A549 (cell line): ENCODE measurements around the gene TSPAN3.

Experiments
- CHD2 ChIP-seq: fragments of 150-350 bp; IDR thresholded peaks from 2 replicates; pipeline ENCODE4 v1.6.1; 2014; ENCODE audit warnings: low read length; ENCODE audit not compliant: partially characterized antibody
- CHD4 ChIP-seq: fragments of 200-600 bp; sonication (generic); IDR thresholded peaks from 2 replicates; pipeline ENCODE4 v1.6.1; 2016; ENCODE audit warnings: antibody characterized with exemption, mild to moderate bottlenecking, borderline replicate concordance
- CTCF ChIP-seq: fragments of >200 bp; sonication (Bioruptor Twin); formaldehyde crosslinking; IDR thresholded peaks from 3 replicates; pipeline ENCODE4 v1.5.1; 2016
- MAX ChIP-seq: IDR thresholded peaks from 2 replicates; pipeline ENCODE4 v1.6.1; 2012
- MAZ ChIP-seq: fragments of 150-350 bp; IDR thresholded peaks from 2 replicates; pipeline ENCODE4 v1.6.1; 2014; ENCODE audit warnings: antibody characterized with exemption, low read depth, low read length, borderline replicate concordance
- POLR2A ChIP-seq: IDR thresholded peaks from 2 replicates; pipeline ENCODE4 v1.6.1; 2012; ENCODE audit warnings: mild to moderate bottlenecking, low read length
- POLR2AphosphoS2 ChIP-seq: conservative IDR thresholded peaks from 2 replicates; pipeline ENCODE4 v1.6.1; 2012; ENCODE audit warnings: low read length, improper control_type of control experiment, inconsistent platforms
- RCOR1 ChIP-seq: fragments of 150-350 bp; IDR thresholded peaks from 2 replicates; pipeline ENCODE4 v1.6.1; 2014; ENCODE audit warnings: antibody characterized with exemption, low read length, low read depth
- REST ChIP-seq: fragments of 200-600 bp; sonication (generic); IDR thresholded peaks from 2 replicates; pipeline ENCODE4 v1.6.1; 2016; ENCODE audit warnings: antibody characterized with exemption, mild to moderate bottlenecking, moderate library complexity
- RNF2 ChIP-seq: fragments of 200-600 bp; sonication (generic); IDR thresholded peaks from 2 replicates; pipeline ENCODE4 v1.6.1; 2016; ENCODE audit warnings: low read depth, mild to moderate bottlenecking, antibody characterized with exemption, moderate library complexity, borderline replicate concordance
- SMC3 ChIP-seq: fragments of >200 bp; sonication (Bioruptor Twin); formaldehyde crosslinking; IDR thresholded peaks from 3 replicates; pipeline ENCODE4 v1.6.1; 2018; ENCODE audit warnings: inconsistent platforms
- ZNF302 ChIP-seq: fragments of 250-450 bp; sonication (Bioruptor Pico); IDR thresholded peaks from 2 replicates; pipeline ENCODE4 v1.9.0; 2021; ENCODE audit warnings: inconsistent platforms, mild to moderate bottlenecking, moderate library complexity

- TF ChIP-seq POLR2AphosphoS2, result no peak
- TF ChIP-seq CTCF, result no peak
- TF ChIP-seq SMC3, result no peak
- no peak for TF ChIP-seq CHD2
- no peak for TF ChIP-seq POLR2A
- TF ChIP-seq RNF2, result no peak
- TF ChIP-seq RCOR1, result no peak
- no peak for TF ChIP-seq ZNF302 (CRISPR knock-in tag)
- TF ChIP-seq MAZ, result no peak
- TF ChIP-seq REST, result no peak
- no peak for TF ChIP-seq MAX
- TF ChIP-seq CHD4, result no peak
These were observed 25.6 kb upstream of the TSPAN3 start for GRCh38 chr15:77096541-77096940.
